H9 (cell line): ENCODE measurements around the gene AIG1. TPM values are rescaled to one million over a fixed set of nuclear protein-coding genes. Genes with fewer than 3 reads are reported as not detected.

ENCODE experiments used
- DNase-seq: peaks from one replicate; pipeline ENCODE4 v3.0.0-alpha.2; 2017
- H2AFZ ChIP-seq: one replicate; pipeline ENCODE4 v1.6.1; 2013; ENCODE audit warnings: mild to moderate bottlenecking, low read length, control low read depth, moderate library complexity
- H2AK5ac ChIP-seq: 2 replicates; pipeline ENCODE4 v1.6.1; 2013; ENCODE audit warnings: low read length, control low read depth, mixed read lengths; ENCODE audit not compliant: insufficient read length
- H2BK120ac ChIP-seq: one replicate; pipeline ENCODE4 v1.6.1; 2013; ENCODE audit warnings: low read depth, mild to moderate bottlenecking, low read length, control low read depth, inconsistent platforms; ENCODE audit not compliant: poor library complexity, severe bottlenecking
- H2BK12ac ChIP-seq: 2 replicates; pipeline ENCODE4 v1.6.1; 2013; ENCODE audit warnings: low read length, control low read depth, mixed read lengths, low read depth; ENCODE audit not compliant: insufficient read length
- H2BK15ac ChIP-seq: 2 replicates; pipeline ENCODE4 v1.6.1; 2013; ENCODE audit warnings: low read depth, low read length, control low read depth
- H2BK20ac ChIP-seq: one replicate; pipeline ENCODE4 v1.6.1; 2013; ENCODE audit warnings: low read depth, mild to moderate bottlenecking, low read length, control low read depth, inconsistent platforms; ENCODE audit not compliant: poor library complexity, severe bottlenecking
- H2BK5ac ChIP-seq: 2 replicates; pipeline ENCODE4 v1.6.1; 2013; ENCODE audit warnings: low read length, control low read depth, mixed read lengths; ENCODE audit not compliant: insufficient read length
- H3K14ac ChIP-seq: 2 replicates; pipeline ENCODE4 v1.6.1; 2013; ENCODE audit warnings: low read length, control low read depth; ENCODE audit not compliant: insufficient read depth
- H3K18ac ChIP-seq: 2 replicates; pipeline ENCODE4 v1.6.1; 2013; ENCODE audit warnings: low read depth, mild to moderate bottlenecking, mixed read lengths, low read length, control low read depth; ENCODE audit not compliant: insufficient read length
- H3K23ac ChIP-seq: 2 replicates; pipeline ENCODE4 v1.6.1; 2013; ENCODE audit warnings: low read length, control low read depth, mixed read lengths, low read depth; ENCODE audit not compliant: insufficient read length
- H3K23me2 ChIP-seq: 2 replicates; pipeline ENCODE4 v1.6.1; 2013; ENCODE audit warnings: low read depth, mild to moderate bottlenecking, mixed read lengths, low read length, control low read depth; ENCODE audit not compliant: insufficient read length, poor library complexity, severe bottlenecking
- H3K27ac ChIP-seq: 2 replicates; pipeline ENCODE4 v1.5.1; 2013; ENCODE audit warnings: low read length, control low read depth, mixed read lengths, low read depth; ENCODE audit not compliant: insufficient read length
- H3K27me3 ChIP-seq: 2 replicates; pipeline ENCODE4 v1.6.1; 2013; ENCODE audit warnings: low read length, control low read depth, inconsistent platforms; ENCODE audit not compliant: insufficient read depth
- H3K4ac ChIP-seq: 2 replicates; pipeline ENCODE4 v1.6.1; 2013; ENCODE audit warnings: low read depth, mild to moderate bottlenecking, control low read depth, inconsistent platforms, low read length, moderate library complexity
- H3K4me1 ChIP-seq: 2 replicates; pipeline ENCODE4 v1.6.1; 2013; ENCODE audit warnings: low read length, control low read depth, inconsistent platforms; ENCODE audit not compliant: insufficient read depth
- H3K4me2 ChIP-seq: 2 replicates; pipeline ENCODE4 v1.6.1; 2013; ENCODE audit warnings: low read length, control low read depth, mixed read lengths; ENCODE audit not compliant: insufficient read length, insufficient read depth
- H3K56ac ChIP-seq: 2 replicates; pipeline ENCODE4 v1.6.1; 2013; ENCODE audit warnings: low read depth, mild to moderate bottlenecking, mixed read lengths, low read length, control low read depth; ENCODE audit not compliant: insufficient read length
- H3K79me1 ChIP-seq: 2 replicates; pipeline ENCODE4 v1.6.1; 2013; ENCODE audit warnings: low read depth, mild to moderate bottlenecking, moderate library complexity, low read length, control low read depth, inconsistent platforms; ENCODE audit not compliant: insufficient read depth, poor library complexity, severe bottlenecking
- H3K79me2 ChIP-seq: 2 replicates; pipeline ENCODE4 v1.6.1; 2013; ENCODE audit warnings: low read length, control low read depth, inconsistent platforms; ENCODE audit not compliant: insufficient read depth
- H3K9ac ChIP-seq: 2 replicates; pipeline ENCODE4 v1.6.1; 2013; ENCODE audit warnings: low read length, control low read depth, mixed read lengths; ENCODE audit not compliant: insufficient read length; ENCODE audit errors: extremely low read depth
- H3K9me3 ChIP-seq: one replicate; pipeline ENCODE4 v1.6.1; 2013; ENCODE audit warnings: low read depth, low read length, inconsistent platforms; ENCODE audit not compliant: control insufficient read depth
- H3T11ph ChIP-seq: one replicate; pipeline ENCODE4 v1.6.1; 2013; ENCODE audit warnings: mild to moderate bottlenecking, low read length, control low read depth, inconsistent platforms
- H4K20me1 ChIP-seq: one replicate; pipeline ENCODE4 v1.6.1; 2013; ENCODE audit not compliant: control insufficient read depth, insufficient read length, insufficient read depth
- H4K5ac ChIP-seq: 2 replicates; pipeline ENCODE4 v1.6.1; 2013; ENCODE audit warnings: low read depth, mild to moderate bottlenecking, mixed read lengths, low read length, control low read depth; ENCODE audit not compliant: insufficient read length
- H4K8ac ChIP-seq: replicated peaks from 2 replicates; pipeline ENCODE4 v1.6.1; 2013; ENCODE audit warnings: low read length, control low read depth, mixed read lengths, low read depth; ENCODE audit not compliant: insufficient read length
- H4K91ac ChIP-seq: 2 replicates; pipeline ENCODE4 v1.6.1; 2013; ENCODE audit warnings: low read depth, mild to moderate bottlenecking, moderate library complexity, mixed read lengths, low read length, control low read depth; ENCODE audit not compliant: insufficient read length
- H3K27ac Mint-ChIP-seq, 3 experiments: 2 replicates in 2 of 3; 3 replicates in 1 of 3; pipeline ENCODE4 v1.8.0; 2020 to 2021; ENCODE audit warnings: mixed read lengths in 3 of 3, mild to moderate bottlenecking in 1 of 3, moderate library complexity in 1 of 3
- H3K27me3 Mint-ChIP-seq: 2 replicates; pipeline ENCODE4 v1.8.0; 2021; ENCODE audit warnings: low read depth, mild to moderate bottlenecking, moderate library complexity, mixed read lengths
- H3K36me3 Mint-ChIP-seq, 3 experiments: 2 replicates in 2 of 3; 3 replicates in 1 of 3; pipeline ENCODE4 v1.8.0; 2020 to 2021; ENCODE audit warnings: low read depth in 3 of 3, mixed read lengths in 3 of 3; ENCODE audit not compliant: insufficient read depth in 1 of 3
- H3K4me1 Mint-ChIP-seq, 2 experiments: 2 replicates each; pipeline ENCODE4 v1.8.0; 2020; ENCODE audit warnings: mixed read lengths in 2 of 2
- H3K4me3 Mint-ChIP-seq, 2 experiments: 2 replicates in 1 of 2; 3 replicates in 1 of 2; pipeline ENCODE4 v1.8.0; 2020 to 2021; ENCODE audit warnings: mild to moderate bottlenecking in 2 of 2, mixed read lengths in 2 of 2, moderate library complexity in 1 of 2
- H3K9me3 Mint-ChIP-seq, 2 experiments: 2 replicates in 1 of 2; 3 replicates in 1 of 2; pipeline ENCODE4 v1.8.0; 2020; ENCODE audit warnings: mild to moderate bottlenecking in 2 of 2, mixed read lengths in 2 of 2, moderate library complexity in 1 of 2
- WGBS: extraction: QIAGEN DNeasy Blood & Tissue Kit; methylation state at CpG from one replicate; pipeline ENCODE4 v1.1.7; 2013; ENCODE audit warnings: missing lambda C conversion rate, low lambda C conversion rate, mixed read lengths; ENCODE audit not compliant: insufficient read length; ENCODE audit errors: extremely low coverage; 5-methylcytosine and 5-hydroxymethylcytosine counted together
- total RNA-seq: library from RNA; stranded (reverse); gene quantifications from 2 replicates; pipeline ENCODE4 v1.2.1, GENCODE V29; 2021
- TF ChIP-seq, protein P1 (sequence below): fragments of 200-600 bp; sonication (generic); conservative IDR thresholded peaks from 3 replicates; pipeline ENCODE4 v1.8.0; 2021; ENCODE audit warnings: antibody characterized with exemption, mild to moderate bottlenecking

The AIG1 gene
- total RNA-seq, 1 experiment from 2014 or later: 44.6 TPM

DNA sequence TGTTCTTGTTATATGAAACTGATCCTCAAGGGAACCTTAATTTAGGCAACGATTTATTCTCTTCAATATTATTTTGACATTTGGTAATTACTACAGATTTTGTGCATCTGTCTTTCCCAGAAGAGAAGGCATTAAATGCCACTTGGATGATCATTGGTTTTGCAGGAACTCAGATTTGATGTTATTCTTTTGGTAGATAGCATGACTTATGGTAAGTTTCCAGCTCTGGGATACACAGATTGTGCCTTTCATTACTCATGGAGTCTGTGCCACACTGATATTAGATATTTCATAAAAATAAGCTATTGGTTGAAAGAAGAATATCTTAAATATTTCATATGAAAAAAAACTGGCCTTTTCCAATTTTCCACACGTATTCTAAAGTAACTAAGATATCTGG, 120.1 kb downstream of the AIG1 start:
- H3K14ac ChIP-seq: no peak overlapping the region
- no CpG with 5 or more reads among the region's 2 CpGs for WGBS

More for the DNA sequence above, 120.1 kb downstream of the AIG1 start:
- Mint-ChIP-seq H3K9me3 (peaks cover 0 to under 1% of the 10 kb centered on the region in 2 experiments; a peak in 1 of 5 replicates), H3K4me3 (no peak overlapping the region), H3K27ac (no peak overlapping the region), H3K36me3 (peaks cover 4 to 23% (median 21%) of the 10 kb centered on the region in 3 experiments; a peak in 6 of 7 replicates), H3K4me1 (peaks cover 4 to 14% of the 10 kb centered on the region in 2 experiments; a peak in 3 of 4 replicates), H3K27me3 (no peaks in the 10 kb centered on the region; the same call in 1 of the 2 replicates)
- no peak overlapping the region for H4K5ac ChIP-seq
- H3K56ac ChIP-seq: no peak overlapping the region
- H4K8ac ChIP-seq: no peak overlapping the region
- no peaks in the 10 kb centered on the region for H4K20me1 ChIP-seq
- no peak overlapping the region for H2BK120ac ChIP-seq
- H3K4me2 ChIP-seq: no peak overlapping the region
- no peaks in the 10 kb centered on the region for H3K23me2 ChIP-seq
- H2BK12ac ChIP-seq: no peak overlapping the region
- no peaks in the 10 kb centered on the region for H3K27me3 ChIP-seq
- H3K23ac ChIP-seq: no peak overlapping the region
- no peak overlapping the region for H3K18ac ChIP-seq
- H2BK20ac ChIP-seq: no peak overlapping the region
- H3K4ac ChIP-seq: no peak overlapping the region
- no peak for DNase-seq
- no peak overlapping the region for H3K9ac ChIP-seq
- no peaks in the 10 kb centered on the region; the same call in 1 of the 2 replicates for H3K4me1 ChIP-seq
- H3K79me2 ChIP-seq: no peaks in the 10 kb centered on the region; the same call in 1 of the 2 replicates
- no peaks in the 10 kb centered on the region for H3K79me1 ChIP-seq
- TF ChIP-seq, protein P1, sequence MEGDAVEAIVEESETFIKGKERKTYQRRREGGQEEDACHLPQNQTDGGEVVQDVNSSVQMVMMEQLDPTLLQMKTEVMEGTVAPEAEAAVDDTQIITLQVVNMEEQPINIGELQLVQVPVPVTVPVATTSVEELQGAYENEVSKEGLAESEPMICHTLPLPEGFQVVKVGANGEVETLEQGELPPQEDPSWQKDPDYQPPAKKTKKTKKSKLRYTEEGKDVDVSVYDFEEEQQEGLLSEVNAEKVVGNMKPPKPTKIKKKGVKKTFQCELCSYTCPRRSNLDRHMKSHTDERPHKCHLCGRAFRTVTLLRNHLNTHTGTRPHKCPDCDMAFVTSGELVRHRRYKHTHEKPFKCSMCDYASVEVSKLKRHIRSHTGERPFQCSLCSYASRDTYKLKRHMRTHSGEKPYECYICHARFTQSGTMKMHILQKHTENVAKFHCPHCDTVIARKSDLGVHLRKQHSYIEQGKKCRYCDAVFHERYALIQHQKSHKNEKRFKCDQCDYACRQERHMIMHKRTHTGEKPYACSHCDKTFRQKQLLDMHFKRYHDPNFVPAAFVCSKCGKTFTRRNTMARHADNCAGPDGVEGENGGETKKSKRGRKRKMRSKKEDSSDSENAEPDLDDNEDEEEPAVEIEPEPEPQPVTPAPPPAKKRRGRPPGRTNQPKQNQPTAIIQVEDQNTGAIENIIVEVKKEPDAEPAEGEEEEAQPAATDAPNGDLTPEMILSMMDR: no peak
- no peaks in the 10 kb centered on the region for H3K9me3 ChIP-seq
- no peak overlapping the region for H2AK5ac ChIP-seq
- H2BK5ac ChIP-seq: no peak overlapping the region
- no peak overlapping the region for H3K27ac ChIP-seq
- no peak overlapping the region for H2AFZ ChIP-seq
- no peak overlapping the region for H3T11ph ChIP-seq
- no peak overlapping the region for H4K91ac ChIP-seq
- H2BK15ac ChIP-seq: no peak overlapping the region
